GM13977 (cell line): ENCODE measurements around the gene TTC7B.
"Not testable (repeated sequence)": the region's sequence is repeated elsewhere in the genome, so short reads cannot be mapped to it uniquely, and the experiment has no call there.

Experiments used
- DNase-seq: peaks from one replicate; pipeline ENCODE4 v3.0.0; 2012; ENCODE audit warnings: low spot score
- CTCF ChIP-seq: IDR thresholded peaks from 2 replicates; pipeline ENCODE4 v1.5.1; 2012; ENCODE audit warnings: mild to moderate bottlenecking, control low read depth; ENCODE audit not compliant: insufficient read depth; ENCODE audit errors: extremely low read depth, missing control alignments
- in situ Hi-C: fragments of 300-500 bp; cut with MboI; formaldehyde crosslinking; loops from one replicate; pipeline ENCODE4 v1.12.0; 2022; ENCODE audit warnings: low sequenced_read_pairs, low pct_unique_long_range_greater_than_20kb, mixed read lengths, inconsistent platforms; ENCODE audit not compliant: unreplicated experiment

Gene TTC7B

GRCh38 chr14:90534091-90534837 lies 282.0 kb downstream of the TTC7B start:
- in situ Hi-C loops = no loop called here
- no peak for TF ChIP-seq CTCF
- no peak for DNase-seq

- TF ChIP-seq CTCF = no peak
- in situ Hi-C loops = no loop called here
- DNase-seq = no peak
Observed at GRCh38 chr14:90533591-90534021, 282.6 kb downstream of the TTC7B start.

GRCh38 chr14:90532826-90533525 lies 283.3 kb downstream of the TTC7B start:
- no peak for DNase-seq
- in situ Hi-C loops = no loop called here
- no peak for TF ChIP-seq CTCF

GRCh38 chr14:90531497-90531896 lies 284.7 kb downstream of the TTC7B start:
- in situ Hi-C loops = no loop called here
- no peak for DNase-seq
- TF ChIP-seq CTCF = no peak

- no peak for DNase-seq
- TF ChIP-seq CTCF = no peak
- in situ Hi-C loops = no loop called here
Observed at GRCh38 chr14:90530523-90530922, 285.7 kb downstream of the TTC7B start.

GRCh38 chr14:90527978-90528377 lies 288.3 kb downstream of the TTC7B start:
- DNase-seq = no peak
- in situ Hi-C loops = no loop called here
- TF ChIP-seq CTCF = no peak

GRCh38 chr14:90526536-90526935 lies 289.7 kb downstream of the TTC7B start:
- in situ Hi-C loops, DNase-seq: not testable (repeated sequence)

GRCh38 chr14:90525353-90526028 lies 290.7 kb downstream of the TTC7B start:
- in situ Hi-C loops = not testable (repeated sequence)

More at GRCh38 chr14:90525353-90526028, 290.7 kb downstream of the TTC7B start:
- not testable (repeated sequence) for DNase-seq
